Muscle of leg (tissue), 11 donors: ENCODE measurements around the gene SPEM1. TPM values are rescaled to one million over a fixed set of nuclear protein-coding genes. Genes with fewer than 3 reads are reported as not detected.
"Not testable (repeated sequence)": the region's sequence is repeated elsewhere in the genome, so short reads cannot be mapped to it uniquely, and the experiment has no call there.

Experiments used
- DNase-seq: peaks from one replicate; pipeline ENCODE4 v3.0.0; 2013
- H3K27ac ChIP-seq: one replicate; pipeline ENCODE4 v1.5.1; 2013; ENCODE audit warnings: mild to moderate bottlenecking, low read length, control low read depth
- H3K27me3 ChIP-seq: one replicate; pipeline ENCODE4 v1.6.1; 2013; ENCODE audit warnings: low read length; ENCODE audit not compliant: control insufficient read depth, insufficient read depth
- H3K36me3 ChIP-seq: one replicate; pipeline ENCODE4 v1.6.1; 2013; ENCODE audit warnings: low read length; ENCODE audit not compliant: control insufficient read depth, insufficient read depth
- H3K4me1 ChIP-seq: one replicate; pipeline ENCODE4 v1.6.1; 2013; ENCODE audit warnings: low read length; ENCODE audit not compliant: control insufficient read depth, insufficient read depth
- H3K4me3 ChIP-seq: one replicate; pipeline ENCODE4 v1.5.1; 2013; ENCODE audit warnings: low read length, control low read depth
- H3K9me3 ChIP-seq: replicated peaks from 2 replicates; pipeline ENCODE4 v1.6.1; 2013; ENCODE audit warnings: low read depth, low read length; ENCODE audit not compliant: control insufficient read depth
- WGBS: methylation state at CpG from one replicate; pipeline ENCODE4 v1.1.5; 2013; ENCODE audit warnings: missing lambda C conversion rate; ENCODE audit not compliant: insufficient coverage; 5-methylcytosine and 5-hydroxymethylcytosine counted together
- polyA plus RNA-seq, 8 donors: library from polyadenylated mRNA; unstranded; fragments of 120-200 nt; gene quantifications; one replicate each; pipeline versions ENCODE4 v1.2.1 to v1.2.3, GENCODE V29; 2013; ENCODE audit warnings: inconsistent platforms in 1 of 8, low replicate concordance in 1 of 8; ENCODE audit not compliant: insufficient read length in 8 of 8, insufficient read depth in 1 of 8
- total RNA-seq: library from RNA; stranded (reverse); fragments of 120-200 nt; gene quantifications from one replicate; pipeline ENCODE4 v1.2.4, GENCODE V29; 2013

Gene SPEM1
- total and polyA plus RNA-seq, 9 donors, result not detected

GRCh38 chr17:7462474-7463371 is 42.6 kb downstream of the SPEM1 start:
- Histone ChIP-seq H3K27ac (no peak overlapping the region), H3K27me3 (no peaks in the 10 kb centered on the region), H3K4me3 (no peak overlapping the region), H3K4me1 (peaks cover 14% of the 10 kb centered on the region), H3K9me3 (no peaks in the 10 kb centered on the region), H3K36me3 (peaks cover 60% of the 10 kb centered on the region)
- no peak for DNase-seq
- WGBS, result 89% methylated on average over 29 of the region's 44 CpGs

DNA sequence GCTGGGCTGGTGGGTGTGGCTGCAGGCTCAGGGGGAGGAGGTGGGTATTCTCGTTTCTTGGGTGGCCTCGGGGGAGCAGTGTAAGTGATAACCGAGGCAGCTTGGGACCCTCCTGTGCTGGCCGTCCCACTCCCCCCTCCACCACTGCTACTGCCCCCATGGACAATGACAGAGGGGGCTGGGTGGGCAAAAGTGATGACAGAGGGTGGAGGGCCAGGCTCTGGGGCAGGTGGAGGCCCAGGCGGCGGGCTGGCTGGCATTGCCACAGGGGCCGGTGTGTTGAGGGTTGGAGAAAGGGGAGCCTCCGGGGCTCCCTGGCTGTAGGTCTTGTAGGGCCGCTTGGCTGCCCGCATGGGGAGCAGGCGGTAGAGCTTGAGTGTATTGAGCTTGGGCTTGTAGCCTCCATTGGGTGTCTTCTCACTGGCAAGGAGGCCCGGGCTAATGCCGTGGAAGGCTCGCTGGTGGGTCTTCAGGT is 43.3 kb downstream of the SPEM1 start:
- Histone ChIP-seq H3K4me1 (peaks cover 14% of the 10 kb centered on the region), H3K27ac (no peak overlapping the region), H3K9me3 (no peaks in the 10 kb centered on the region), H3K36me3 (peaks cover 59% of the 10 kb centered on the region), H3K27me3 (no peaks in the 10 kb centered on the region), H3K4me3 (no peak overlapping the region)
- DNase-seq, result no peak
- 96% methylated on average over 8 of the region's 14 CpGs for WGBS

GRCh38 chr17:7464081-7464480 is 44.0 kb downstream of the SPEM1 start:
- Histone ChIP-seq H3K4me3 (no peak overlapping the region), H3K9me3 (no peaks in the 10 kb centered on the region), H3K4me1 (peaks cover 14% of the 10 kb centered on the region), H3K36me3 (peaks cover 57% of the 10 kb centered on the region), H3K27ac (no peak overlapping the region), H3K27me3 (no peaks in the 10 kb centered on the region)
- DNase-seq, result no peak
- WGBS, result 90% methylated on average over 3 of the region's 9 CpGs

DNA sequence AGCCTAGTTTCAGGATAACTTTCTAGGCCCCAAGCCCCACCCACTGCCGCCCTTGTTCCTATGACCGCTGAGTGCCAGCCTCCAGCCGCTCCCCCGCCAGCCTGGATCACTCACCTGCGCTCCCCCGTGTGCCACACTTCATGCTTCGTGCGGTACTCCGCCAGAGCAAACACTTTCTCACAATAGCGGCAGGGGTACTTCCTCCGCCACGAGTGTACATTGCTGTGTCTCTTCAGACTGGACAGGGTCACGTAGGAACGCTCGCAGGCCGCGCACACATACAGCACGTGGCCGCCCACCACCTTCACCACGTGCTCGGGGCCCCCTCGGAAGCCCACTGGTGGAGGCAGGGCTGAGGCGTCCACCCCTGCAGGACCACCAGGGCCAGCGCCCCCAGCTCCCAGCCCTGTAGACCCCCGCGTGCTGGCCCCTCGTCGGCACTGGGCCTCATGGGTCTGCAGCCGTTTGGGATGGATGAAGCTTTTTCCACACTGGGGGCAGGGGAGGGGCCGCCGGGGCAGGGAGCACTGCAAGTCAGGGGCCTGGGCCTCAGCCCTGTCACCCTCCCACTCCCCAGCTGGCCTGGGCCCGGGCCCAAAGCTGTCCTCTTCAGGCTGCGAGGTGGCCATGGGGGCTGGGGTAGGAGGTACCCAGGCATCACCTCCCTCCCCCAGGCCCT is 45.6 kb downstream of the SPEM1 start:
- Histone ChIP-seq H3K4me3 (no peak overlapping the region), H3K27me3 (no peaks in the 10 kb centered on the region), H3K27ac (no peak overlapping the region), H3K4me1 (peaks cover 14% of the 10 kb centered on the region), H3K9me3 (no peaks in the 10 kb centered on the region), H3K36me3 (peaks cover 50% of the 10 kb centered on the region)
- no peak for DNase-seq
- WGBS, result 90% methylated on average over 27 of the region's 33 CpGs

GRCh38 chr17:7466318-7466638 is 46.2 kb downstream of the SPEM1 start:
- Histone ChIP-seq H3K9me3 (no peaks in the 10 kb centered on the region), H3K4me3 (no peak overlapping the region), H3K27ac (no peak overlapping the region), H3K4me1 (peaks cover 14% of the 10 kb centered on the region), H3K36me3 (peaks cover 47% of the 10 kb centered on the region), H3K27me3 (no peaks in the 10 kb centered on the region)
- no peak for DNase-seq
- 75% methylated on average over 5 of the region's 9 CpGs for WGBS

DNA sequence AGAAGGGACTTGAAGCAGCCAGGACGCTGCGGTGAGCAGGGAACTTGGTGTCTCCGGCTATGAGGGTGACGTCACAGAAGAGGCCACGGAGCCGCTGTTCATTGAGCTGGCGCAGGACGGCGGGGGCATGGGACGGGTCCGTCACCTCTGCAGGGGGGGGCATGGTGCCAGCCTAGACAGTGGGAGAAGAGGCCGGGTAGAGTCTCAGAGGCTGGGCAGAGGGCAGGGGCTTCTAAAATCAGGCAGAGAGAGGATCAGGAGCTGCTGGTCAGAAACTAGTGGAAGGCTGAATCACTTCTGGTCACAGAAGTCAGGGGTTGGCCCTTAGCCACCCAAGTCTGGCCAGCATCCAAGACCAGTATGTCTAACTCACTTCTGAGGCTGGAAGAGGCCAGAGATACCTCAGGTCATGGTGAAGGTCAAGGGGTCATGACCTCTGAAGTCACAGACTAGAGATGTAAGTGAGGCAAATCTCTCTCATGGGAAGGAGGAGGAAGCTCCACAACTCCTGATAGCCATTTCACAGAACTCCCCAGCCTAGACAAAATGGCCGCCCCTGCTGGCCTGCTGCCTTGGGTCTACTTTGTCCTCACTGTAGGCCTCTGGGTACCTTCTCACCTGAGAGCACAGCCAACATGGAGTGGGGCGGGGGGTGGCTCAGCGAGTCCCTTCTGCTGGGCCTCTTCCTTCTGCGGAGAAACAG is 46.7 kb downstream of the SPEM1 start:
- Histone ChIP-seq H3K4me1 (peaks cover 14% of the 10 kb centered on the region), H3K27ac (no peak overlapping the region), H3K27me3 (no peaks in the 10 kb centered on the region), H3K9me3 (no peaks in the 10 kb centered on the region), H3K4me3 (no peak overlapping the region), H3K36me3 (peaks cover 43% of the 10 kb centered on the region)
- WGBS, result 73% methylated on average over 13 of the region's 16 CpGs
- no peak for DNase-seq

GRCh38 chr17:7467498-7467897 is 47.4 kb downstream of the SPEM1 start:
- H3K27me3 ChIP-seq, result no peaks in the 10 kb centered on the region
- H3K4me1 ChIP-seq, result peaks cover 14% of the 10 kb centered on the region
- no peak overlapping the region for H3K4me3 ChIP-seq
- H3K9me3 ChIP-seq, result no peaks in the 10 kb centered on the region
- peaks cover 36% of the 10 kb centered on the region for H3K36me3 ChIP-seq
- 83% methylated on average over 2 of the region's 3 CpGs for WGBS
- no peak for DNase-seq
- no peak overlapping the region for H3K27ac ChIP-seq

- Histone ChIP-seq H3K9me3 (no peaks in the 10 kb centered on the region), H3K27me3 (no peaks in the 10 kb centered on the region), H3K36me3 (peaks cover 28% of the 10 kb centered on the region), H3K27ac (no peak overlapping the region), H3K4me1 (peaks cover 14% of the 10 kb centered on the region), H3K4me3 (no peak overlapping the region)
- WGBS, result 90% methylated on average over 10 of the region's 11 CpGs
- no peak for DNase-seq
Observed at GRCh38 chr17:7468290-7468689, 48.2 kb downstream of the SPEM1 start.

GRCh38 chr17:7468804-7469389 is 48.8 kb downstream of the SPEM1 start:
- Histone ChIP-seq H3K27me3 (no peaks in the 10 kb centered on the region), H3K4me3 (no peak overlapping the region), H3K36me3 (peaks cover 22% of the 10 kb centered on the region), H3K27ac (no peak overlapping the region), H3K4me1 (peaks cover 14% of the 10 kb centered on the region), H3K9me3 (no peaks in the 10 kb centered on the region)
- DNase-seq, result no peak
- WGBS, result 81% methylated on average over 4 of the region's 12 CpGs

- not testable (repeated sequence) for H3K9me3 ChIP-seq, H3K27me3 ChIP-seq, H3K27ac ChIP-seq, H3K4me3 ChIP-seq, DNase-seq
- Histone ChIP-seq H3K36me3 (peaks cover 21% of the 10 kb centered on the region), H3K4me1 (peaks cover 14% of the 10 kb centered on the region)
- 96% methylated on average over 5 of the region's 12 CpGs for WGBS
Observed at GRCh38 chr17:7469843-7470242, 49.7 kb downstream of the SPEM1 start.
